GM19099 (cell line): Measurements from ENCODE around the gene AMFR.

ENCODE experiments used
- POLR2A ChIP-seq: IDR thresholded peaks from 3 replicates; pipeline ENCODE4 v1.6.1; 2011; ENCODE audit warnings: low read depth; ENCODE audit not compliant: insufficient read length; ENCODE audit errors: extremely low read depth

Gene AMFR

GRCh38 chr16:56348168-56349085 lies 76.9 kb downstream of the AMFR start:
- no peak for TF ChIP-seq POLR2A

GRCh38 chr16:56347670-56348069 lies 77.7 kb downstream of the AMFR start:
- no peak for TF ChIP-seq POLR2A

- no peak for TF ChIP-seq POLR2A
Observed at GRCh38 chr16:56347166-56347565, 78.2 kb downstream of the AMFR start.

- no peak for TF ChIP-seq POLR2A
Observed at GRCh38 chr16:56346131-56346890, 79.0 kb downstream of the AMFR start.

GRCh38 chr16:56345406-56346050 lies 79.8 kb downstream of the AMFR start:
- no peak for TF ChIP-seq POLR2A

- no peak for TF ChIP-seq POLR2A
Observed at GRCh38 chr16:56344518-56345405, 80.6 kb downstream of the AMFR start.

GRCh38 chr16:56343661-56344517 lies 81.5 kb downstream of the AMFR start:
- no peak for TF ChIP-seq POLR2A

- no peak for TF ChIP-seq POLR2A
Observed at GRCh38 chr16:56341656-56342399, 83.5 kb downstream of the AMFR start.

GRCh38 chr16:56340864-56341365 lies 84.4 kb downstream of the AMFR start:
- TF ChIP-seq POLR2A: no peak

- no peak for TF ChIP-seq POLR2A
Observed at GRCh38 chr16:56340416-56340815, 84.9 kb downstream of the AMFR start.

GRCh38 chr16:56339431-56340195 lies 85.7 kb downstream of the AMFR start:
- TF ChIP-seq POLR2A: no peak
